GM18520 (cell line): ENCODE results near the gene MYOZ3.

Experiments used
- ATAC-seq: cut with Tn5 transposase; IDR thresholded peaks from one replicate; pipeline ENCODE4 v1.9.1; 2021; ENCODE audit not compliant: unreplicated experiment

Gene MYOZ3

GRCh38 chr5:150642567-150642927 lies 18.5 kb upstream of the MYOZ3 start:
- ATAC-seq: no peak

GRCh38 chr5:150642991-150643710 lies 17.9 kb upstream of the MYOZ3 start:
- no peak for ATAC-seq

DNA sequence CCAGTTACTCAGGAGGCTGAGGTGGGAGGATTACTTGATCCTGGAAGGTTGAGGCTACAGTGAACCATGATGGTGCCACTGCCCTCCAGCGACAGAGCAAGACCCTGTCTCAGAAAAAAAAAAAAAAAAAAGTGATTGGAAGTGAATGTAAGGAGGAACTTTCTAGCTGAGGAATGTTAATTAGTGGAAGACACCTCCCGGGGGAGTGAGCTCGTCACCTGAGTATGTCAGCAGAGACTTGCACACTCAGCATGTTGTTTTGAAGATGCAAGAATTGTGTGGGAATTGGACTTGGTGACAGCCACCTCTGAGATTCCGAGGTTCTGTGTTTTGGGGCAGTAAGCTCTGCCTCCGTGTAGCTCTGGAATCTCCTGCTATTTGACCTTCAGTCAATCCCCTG lies 17.0 kb upstream of the MYOZ3 start:
- ATAC-seq: no peak

- no peak for ATAC-seq
Measured at GRCh38 chr5:150644514-150644913, 16.5 kb upstream of the MYOZ3 start.

- no peak for ATAC-seq
Measured at GRCh38 chr5:150645070-150645700, 15.9 kb upstream of the MYOZ3 start.

DNA sequence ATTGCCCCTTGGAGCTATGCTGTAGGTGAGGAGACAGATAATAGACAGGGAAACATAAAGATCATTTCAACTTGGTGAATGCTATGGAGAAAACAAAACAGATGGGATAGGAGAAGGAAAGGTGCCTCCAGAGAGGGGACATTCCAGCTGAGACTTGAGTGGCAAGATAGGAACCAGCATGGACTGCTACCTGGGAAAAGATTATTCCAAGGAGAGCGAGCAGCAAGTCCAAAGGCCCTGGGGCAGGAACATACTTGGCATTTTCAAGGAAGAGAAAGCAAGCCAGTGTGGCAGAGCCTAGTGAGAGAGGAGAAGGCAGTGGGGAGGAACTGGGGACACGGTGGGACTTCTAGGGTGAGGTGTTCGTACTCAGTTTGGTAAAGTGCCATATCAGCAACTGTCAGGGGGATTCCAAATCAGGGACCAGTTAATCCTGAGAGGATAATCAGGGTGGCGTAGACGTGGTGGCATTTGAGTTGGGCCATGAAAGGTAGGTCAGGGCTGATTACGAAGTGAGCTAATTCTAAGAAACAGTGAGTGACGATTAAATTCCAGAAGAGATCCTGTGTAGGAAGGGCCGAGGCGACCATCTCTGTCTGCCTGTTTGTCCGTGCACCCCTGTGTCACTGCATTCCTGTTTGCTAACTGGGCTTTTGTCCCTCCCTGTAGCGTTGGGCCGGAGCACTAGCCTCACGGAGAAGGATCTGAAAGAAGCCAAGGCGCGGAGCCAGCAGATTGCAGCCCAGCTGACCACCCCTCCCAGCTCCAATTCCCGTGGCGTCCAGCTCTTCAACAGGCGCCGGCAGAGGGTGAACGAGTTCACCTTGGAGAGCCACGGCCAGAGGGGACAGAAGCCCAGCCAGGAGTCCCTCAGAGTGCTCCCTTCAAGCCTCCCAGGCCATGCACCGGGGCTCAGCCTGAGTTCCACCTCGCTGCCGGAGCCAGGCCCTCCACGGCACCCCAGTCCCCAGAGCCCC lies 13.5 kb upstream of the MYOZ3 start:
- no peak for ATAC-seq

DNA sequence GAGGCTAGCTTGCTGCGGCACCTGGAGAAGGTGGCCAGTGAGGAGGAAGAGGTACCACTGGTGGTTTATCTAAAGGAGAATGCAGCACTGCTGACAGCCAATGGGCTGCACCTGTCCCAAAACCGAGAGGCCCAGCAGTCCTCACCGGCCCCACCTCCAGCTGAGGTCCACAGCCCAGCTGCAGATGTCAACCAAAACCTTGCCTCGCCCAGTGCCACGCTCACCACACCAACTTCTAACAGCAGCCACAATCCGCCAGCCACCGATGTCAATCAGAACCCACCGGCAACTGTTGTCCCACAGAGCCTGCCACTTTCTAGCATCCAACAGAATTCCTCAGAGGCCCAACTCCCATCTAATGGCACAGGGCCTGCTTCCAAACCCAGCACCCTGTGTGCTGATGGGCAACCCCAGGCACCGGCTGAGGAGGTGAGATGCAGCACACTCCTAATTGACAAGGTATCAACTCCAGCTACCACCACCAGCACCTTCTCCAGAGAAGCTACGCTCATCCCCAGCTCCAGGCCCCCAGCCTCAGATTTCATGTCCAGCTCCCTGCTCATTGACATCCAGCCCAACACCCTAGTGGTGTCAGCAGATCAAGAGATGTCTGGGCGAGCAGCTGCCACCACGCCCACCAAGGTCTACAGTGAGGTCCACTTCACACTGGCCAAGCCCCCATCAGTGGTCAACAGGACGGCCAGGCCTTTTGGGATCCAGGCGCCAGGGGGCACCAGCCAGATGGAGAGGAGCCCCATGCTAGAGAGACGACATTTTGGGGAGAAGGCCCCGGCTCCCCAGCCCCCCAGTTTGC lies 12.6 kb upstream of the MYOZ3 start:
- no peak for ATAC-seq

- no peak for ATAC-seq
Measured at GRCh38 chr5:150649108-150650020, 11.7 kb upstream of the MYOZ3 start.

DNA sequence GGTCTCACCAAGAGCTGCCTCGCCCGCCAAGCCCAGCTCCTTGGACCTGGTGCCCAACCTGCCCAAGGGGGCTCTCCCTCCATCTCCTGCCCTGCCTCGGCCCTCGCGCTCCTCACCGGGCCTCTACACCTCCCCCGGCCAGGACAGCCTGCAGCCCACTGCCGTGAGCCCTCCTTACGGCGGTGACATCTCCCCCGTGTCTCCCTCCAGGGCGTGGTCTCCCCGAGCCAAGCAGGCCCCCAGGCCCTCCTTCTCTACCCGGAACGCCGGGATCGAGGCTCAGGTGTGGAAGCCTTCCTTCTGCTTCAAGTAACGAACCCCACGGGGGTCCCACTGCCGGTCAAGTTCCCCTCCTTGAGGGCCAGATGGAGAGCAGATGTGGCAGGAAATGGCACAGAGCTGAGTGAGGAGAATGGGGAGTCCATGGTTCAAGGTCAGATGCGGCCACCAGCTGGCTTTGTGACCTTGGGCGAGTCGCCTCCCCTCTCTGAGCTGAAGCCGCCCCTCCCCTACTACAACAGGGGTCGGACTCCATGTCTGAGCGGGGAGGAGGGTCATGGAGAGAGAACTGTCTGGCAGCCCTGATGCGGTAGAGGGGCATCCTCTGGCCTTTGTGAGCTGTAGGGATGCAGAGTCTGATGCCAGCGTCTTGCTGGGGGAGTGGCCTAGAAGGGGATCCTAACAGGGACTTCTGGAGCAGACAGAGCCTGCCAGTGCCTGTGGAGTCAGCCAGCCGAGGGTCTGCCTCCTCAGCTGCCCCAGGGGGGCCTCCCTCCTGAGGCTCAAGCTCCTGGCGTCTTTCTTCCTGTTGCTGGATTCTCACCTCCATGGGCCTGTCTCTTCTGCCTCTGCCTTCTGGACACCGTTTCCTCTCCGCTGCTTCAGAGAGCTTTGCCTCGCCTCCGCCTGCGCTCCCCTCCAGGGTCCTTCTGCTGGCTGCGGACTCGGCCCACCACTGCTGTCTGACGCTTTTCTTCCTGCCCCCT lies 10.7 kb upstream of the MYOZ3 start:
- ATAC-seq: no peak

GRCh38 chr5:150651382-150651781 lies 9.7 kb upstream of the MYOZ3 start:
- no peak for ATAC-seq

- ATAC-seq: no peak
Measured at GRCh38 chr5:150651924-150652671, 9.0 kb upstream of the MYOZ3 start.

DNA sequence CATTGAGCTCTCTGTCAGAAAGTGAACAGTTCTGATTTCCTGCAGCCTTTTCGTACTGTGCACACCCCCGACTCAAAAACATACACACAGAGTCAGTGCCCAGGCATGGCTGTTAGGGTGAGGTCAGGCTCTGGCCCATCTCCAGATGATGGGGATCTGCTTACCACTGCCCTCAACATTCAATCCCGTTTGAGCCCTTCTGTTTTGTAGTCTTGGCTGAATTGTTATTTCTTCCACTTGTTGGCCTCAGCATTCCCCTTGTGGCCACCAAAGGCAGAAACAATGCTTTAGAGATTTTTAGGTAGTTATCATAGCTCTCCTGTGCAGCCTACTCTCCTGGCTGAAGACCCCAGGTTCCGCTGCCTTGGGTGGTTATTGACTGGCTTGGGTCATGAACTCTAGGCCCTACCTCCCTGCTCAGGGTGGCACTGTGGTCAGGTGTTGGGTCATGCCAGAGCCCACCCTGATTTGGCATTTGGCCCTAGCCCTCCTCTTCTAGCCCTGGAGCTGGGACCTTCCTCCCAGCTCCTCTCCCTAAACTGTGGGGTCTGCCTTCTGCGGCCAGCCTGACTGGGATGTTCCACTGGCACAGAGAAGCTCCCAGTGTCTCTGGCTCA lies 7.8 kb upstream of the MYOZ3 start:
- ATAC-seq: no peak

- no peak for ATAC-seq
Measured at GRCh38 chr5:150653762-150654556, 7.1 kb upstream of the MYOZ3 start.

DNA sequence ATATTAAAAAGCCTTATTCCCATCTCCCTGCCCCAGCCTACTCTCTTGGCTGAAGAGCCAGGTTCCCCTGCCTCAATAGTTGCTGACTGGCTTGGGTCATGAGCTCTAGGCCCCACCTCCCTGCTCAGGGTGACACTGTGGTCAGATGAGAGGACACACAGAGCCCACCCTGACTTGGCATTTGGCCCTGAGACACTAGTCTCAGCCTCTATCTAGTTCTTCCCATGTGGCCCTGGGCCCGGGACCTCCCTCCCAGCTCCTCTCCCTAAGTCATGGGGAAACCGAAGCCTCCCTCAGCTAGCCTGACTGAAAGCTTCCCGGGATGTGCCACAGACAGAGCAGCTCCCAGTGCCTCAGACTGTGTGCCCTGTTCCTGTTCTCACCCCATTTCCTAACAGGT lies 5.8 kb upstream of the MYOZ3 start:
- no peak for ATAC-seq

GRCh38 chr5:150656191-150657132 lies 4.6 kb upstream of the MYOZ3 start:
- ATAC-seq: no peak

DNA sequence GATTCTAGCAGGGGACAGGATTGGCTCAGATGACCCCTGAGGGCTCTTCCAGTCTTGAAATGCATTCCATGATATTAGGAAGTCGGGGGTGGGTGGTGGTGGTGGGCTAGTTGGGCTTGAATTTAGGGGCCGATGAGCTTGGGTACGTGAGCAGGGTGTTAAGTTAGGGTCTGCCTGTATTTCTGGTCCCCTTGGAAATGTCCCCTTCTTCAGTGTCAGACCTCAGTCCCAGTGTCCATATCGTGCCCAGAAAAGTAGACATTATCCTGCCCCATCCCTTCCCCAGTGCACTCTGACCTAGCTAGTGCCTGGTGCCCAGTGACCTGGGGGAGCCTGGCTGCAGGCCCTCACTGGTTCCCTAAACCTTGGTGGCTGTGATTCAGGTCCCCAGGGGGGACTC lies 2.9 kb upstream of the MYOZ3 start:
- no peak for ATAC-seq
